Stomach (tissue), 4 donors: ENCODE data around the gene RALBP1.

ENCODE experiments used
- CTCF ChIP-seq, 7 experiments: fragments of 450-650 bp in 4 of 7; fragments of 200-600 bp in 3 of 7; sonication (generic) in 3 of 7; IDR thresholded peaks; one replicate each; pipeline ENCODE4 v1.5.1; 2016 to 2019; ENCODE audit warnings: antibody characterized with exemption in 7 of 7, control low read depth in 2 of 7, mild to moderate bottlenecking in 1 of 7
- POLR2A ChIP-seq, 4 donors: fragments of 450-650 bp; IDR thresholded peaks; one replicate each; pipeline ENCODE4 v1.6.1; 2016; ENCODE audit warnings: antibody characterized with exemption in 4 of 4, control low read depth in 2 of 4, mild to moderate bottlenecking in 1 of 4, moderate library complexity in 1 of 4
- POLR2AphosphoS5 ChIP-seq, 3 donors: sonication (generic); formaldehyde crosslinking; IDR thresholded peaks; one replicate each; pipeline ENCODE4 v1.6.1; 2016; ENCODE audit warnings: antibody characterized with exemption in 3 of 3

- TF ChIP-seq CTCF (IDR thresholded peaks at IDR 0.05) (no peak), POLR2A (IDR thresholded peaks at IDR 0.05) (no peak), POLR2AphosphoS5 (IDR thresholded peaks at IDR 0.05) (no peak)
Measured at GRCh38 chr18:9549405-9549804, 74.1 kb downstream of the RALBP1 start.
